OCI-M2 (cell line): ENCODE data around the gene KIF3B.
"Not testable (repeated sequence)": the region's sequence is repeated elsewhere in the genome, so short reads cannot be mapped to it uniquely, and the experiment has no call there.

Source experiments
- DNase-seq: peaks from one replicate; lab custom pipeline; 2025; ENCODE audit not compliant: unreplicated experiment; lab: John Stamatoyannopoulos, UW

The KIF3B gene

GRCh38 chr20:32292548-32292947, 15.1 kb downstream of the KIF3B start:
- DNase-seq = no peak

DNA sequence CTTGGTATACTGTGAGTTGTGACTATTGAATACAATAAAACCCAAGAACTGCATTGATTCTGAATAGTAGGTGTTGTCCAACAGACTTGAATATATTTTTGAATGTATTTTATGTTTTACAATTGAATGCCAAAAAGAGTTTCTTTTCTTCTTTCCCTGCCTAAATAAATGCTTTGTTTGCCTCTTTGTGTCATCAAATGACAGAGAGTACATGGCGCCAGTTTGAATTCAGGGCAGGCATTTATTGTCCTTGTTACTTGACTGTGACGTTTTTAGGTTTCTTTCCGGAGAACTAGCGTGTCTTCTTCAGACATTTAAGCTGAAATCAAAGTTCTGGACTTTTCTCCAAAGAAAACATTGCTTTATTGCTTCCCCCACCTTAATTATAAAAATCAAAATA, 16.6 kb downstream of the KIF3B start:
- DNase-seq = no peak

GRCh38 chr20:32296412-32296811, 19.0 kb downstream of the KIF3B start:
- no peak for DNase-seq

DNA sequence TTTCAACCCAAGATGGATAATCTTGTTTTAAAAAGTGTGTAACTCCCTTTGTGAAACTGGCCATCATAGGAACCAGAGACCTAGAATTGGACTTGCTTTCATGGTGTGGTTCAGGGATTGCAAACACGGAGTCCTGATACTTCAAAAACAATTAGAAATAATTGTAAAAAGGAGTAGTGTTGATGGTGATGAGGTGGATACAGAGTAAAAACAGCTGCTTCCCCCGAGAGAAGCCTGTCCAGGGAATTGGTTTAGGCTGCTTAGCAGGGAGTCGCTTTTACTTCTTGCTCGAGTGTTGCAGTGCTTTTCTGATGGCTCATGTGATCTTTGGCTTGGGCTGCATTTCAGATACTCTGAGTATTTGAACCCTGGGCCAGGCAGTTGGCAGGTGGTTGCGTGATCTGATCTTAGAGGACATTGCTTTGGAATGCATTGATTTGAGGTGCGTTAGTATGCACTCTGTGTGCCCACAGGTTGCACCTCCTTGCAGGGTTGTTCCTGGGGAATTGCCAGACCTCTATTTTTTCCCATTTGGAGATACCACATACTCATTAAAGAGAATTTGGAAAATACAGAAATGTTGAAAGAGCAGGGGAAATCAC, 19.5 kb downstream of the KIF3B start:
- DNase-seq = no peak

GRCh38 chr20:32297439-32297838, 20.0 kb downstream of the KIF3B start:
- no peak for DNase-seq

GRCh38 chr20:32300647-32301046, 23.2 kb downstream of the KIF3B start:
- no peak for DNase-seq

DNA sequence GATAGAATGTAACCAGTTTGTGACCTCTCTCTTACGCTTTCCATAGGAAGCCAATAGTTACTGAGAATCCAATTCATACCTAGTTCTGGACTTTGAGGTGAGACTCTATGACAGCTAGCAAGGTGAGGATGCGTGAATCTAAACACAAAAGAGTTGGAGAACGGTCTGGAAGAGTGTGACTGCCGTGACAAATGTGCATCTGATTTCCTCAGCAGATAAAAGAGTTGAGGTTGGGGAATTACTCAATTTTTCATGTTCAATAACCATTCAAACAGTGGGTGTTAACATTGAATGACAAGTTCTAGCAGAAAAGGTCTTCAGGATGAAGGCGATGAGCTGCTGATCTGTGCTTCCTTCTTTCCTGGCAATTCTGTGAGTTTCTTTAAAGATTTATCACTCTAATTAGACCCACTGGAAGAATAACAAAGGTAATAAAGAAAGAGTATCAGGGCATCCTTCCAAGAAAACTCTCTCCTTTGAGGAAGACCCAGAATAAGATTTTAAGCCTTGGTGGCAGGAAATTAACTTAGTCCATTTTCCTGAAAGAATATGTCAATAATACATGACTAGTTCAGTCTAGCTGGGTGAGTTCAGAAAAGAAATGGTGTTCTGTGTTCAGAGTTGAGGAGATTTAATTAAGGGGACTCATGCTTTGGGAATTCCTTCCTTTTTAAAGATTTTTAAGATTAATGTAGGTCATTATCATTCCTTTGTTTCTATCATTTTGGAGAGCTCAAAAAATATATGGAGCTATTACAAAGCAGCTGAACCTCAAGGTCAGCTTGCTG, 24.5 kb downstream of the KIF3B start:
- DNase-seq = no peak

- DNase-seq = no peak
These were observed 25.0 kb downstream of the KIF3B start for GRCh38 chr20:32302507-32302872.

DNA sequence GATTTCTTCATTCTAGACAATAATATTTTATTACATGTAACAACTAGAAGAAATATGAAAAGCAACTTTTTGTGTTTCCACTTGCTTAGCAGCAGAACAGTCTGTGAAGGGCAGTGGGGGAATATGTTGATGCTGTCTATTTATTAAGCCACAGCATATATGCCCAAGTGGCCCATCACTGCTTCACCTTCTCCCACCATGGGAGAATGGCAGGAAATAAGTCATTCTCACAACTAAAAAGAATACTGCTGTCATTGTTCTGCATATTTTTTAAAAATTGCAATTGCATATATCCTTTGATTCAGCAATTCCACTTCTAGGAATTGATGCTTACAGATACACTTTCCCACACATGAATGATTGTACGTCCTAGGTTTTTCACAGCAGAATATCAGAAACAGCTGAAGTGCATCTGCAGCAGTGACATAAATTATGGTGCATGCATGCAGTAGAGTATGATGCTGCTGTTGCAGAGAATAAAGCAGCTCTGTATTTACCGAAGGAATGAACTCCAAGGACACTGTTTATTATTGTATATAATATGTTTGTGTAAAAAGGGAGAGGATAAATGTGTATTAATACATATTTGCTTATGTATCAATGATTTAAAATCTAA, 26.8 kb downstream of the KIF3B start:
- no peak for DNase-seq

- no peak for DNase-seq
These were observed 35.4 kb downstream of the KIF3B start for GRCh38 chr20:32312718-32313424.

DNA sequence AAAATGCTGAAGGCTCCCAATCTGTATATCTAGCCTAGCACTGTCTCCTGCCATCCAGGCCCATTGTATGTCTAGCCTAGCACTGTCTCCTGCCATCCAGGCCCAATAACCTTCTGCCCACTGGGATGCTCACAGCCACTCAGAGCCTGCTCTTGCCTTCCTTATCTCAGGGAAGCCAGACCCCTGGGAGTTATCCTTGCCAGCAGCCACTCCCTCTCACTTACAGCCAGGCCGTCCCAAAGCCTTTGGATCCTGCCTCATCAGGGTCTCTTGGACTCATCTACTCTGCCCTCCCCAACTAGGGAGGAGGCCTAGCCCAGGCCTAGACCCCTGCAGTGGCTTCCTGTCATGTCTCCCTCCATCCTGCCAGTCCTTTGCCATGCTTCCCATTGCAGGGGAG, 37.3 kb downstream of the KIF3B start:
- DNase-seq = no peak

- no peak for DNase-seq
These were observed 37.9 kb downstream of the KIF3B start for GRCh38 chr20:32315399-32315798.

- DNase-seq = no peak
These were observed 38.4 kb downstream of the KIF3B start for GRCh38 chr20:32315891-32316290.

DNA sequence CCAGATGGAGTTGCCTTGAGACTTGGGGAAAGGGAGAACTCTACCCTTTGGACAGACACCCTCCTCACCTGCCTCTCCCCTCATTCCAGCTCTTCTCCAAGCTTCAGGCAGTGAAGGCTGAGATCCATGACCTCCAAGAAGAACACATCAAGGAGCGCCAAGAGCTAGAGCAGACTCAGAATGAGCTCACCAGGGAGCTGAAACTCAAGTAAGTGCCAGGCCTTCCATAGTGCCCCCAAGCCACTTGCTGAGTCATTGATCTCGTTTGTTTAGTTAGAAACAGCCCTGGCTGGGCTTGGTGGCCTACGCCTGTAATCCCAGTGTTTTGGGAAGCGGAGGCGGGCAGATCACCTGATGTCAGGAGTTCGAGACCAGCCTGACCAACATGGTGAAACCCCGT, 39.2 kb downstream of the KIF3B start:
- no peak for DNase-seq

DNA sequence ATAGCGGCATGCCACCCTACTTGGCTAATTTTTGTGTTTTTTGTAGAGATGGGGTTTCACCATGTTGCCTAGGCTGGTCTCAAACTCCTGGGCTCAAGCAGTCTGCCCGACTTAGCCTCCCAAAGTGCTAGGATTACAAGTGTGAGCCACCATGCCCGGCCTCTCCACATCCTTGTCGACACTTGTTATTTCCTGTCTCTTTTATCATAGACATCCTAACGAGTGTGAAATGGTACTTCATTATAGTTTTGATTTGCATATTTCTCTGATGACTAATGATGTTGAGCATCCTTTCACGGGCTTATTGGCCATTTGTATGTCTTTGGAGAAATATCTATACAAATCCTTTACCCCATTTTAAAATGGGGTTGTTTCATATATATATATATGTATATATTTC, 41.6 kb downstream of the KIF3B start:
- no peak for DNase-seq

DNA sequence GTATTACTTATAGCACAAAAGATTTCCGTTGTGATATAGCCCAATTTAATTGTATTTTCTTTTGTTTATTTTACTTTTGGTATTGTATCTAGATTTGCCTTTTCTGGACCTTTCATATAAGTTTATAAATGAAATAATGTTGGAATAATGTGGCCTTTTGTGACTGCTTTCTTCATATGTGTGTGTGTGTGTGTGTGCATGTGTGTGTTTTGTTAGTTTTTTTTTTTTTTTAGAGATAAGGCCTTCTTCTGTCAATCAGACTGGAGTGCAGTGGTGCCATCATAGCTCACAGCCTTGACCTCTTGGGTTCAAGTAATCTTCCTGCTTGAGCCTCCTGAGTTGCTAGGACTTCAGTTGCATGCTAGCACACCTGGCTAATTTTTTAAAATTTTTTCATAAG, 42.9 kb downstream of the KIF3B start:
- no peak for DNase-seq

GRCh38 chr20:32321390-32321789, 43.9 kb downstream of the KIF3B start:
- no peak for DNase-seq

DNA sequence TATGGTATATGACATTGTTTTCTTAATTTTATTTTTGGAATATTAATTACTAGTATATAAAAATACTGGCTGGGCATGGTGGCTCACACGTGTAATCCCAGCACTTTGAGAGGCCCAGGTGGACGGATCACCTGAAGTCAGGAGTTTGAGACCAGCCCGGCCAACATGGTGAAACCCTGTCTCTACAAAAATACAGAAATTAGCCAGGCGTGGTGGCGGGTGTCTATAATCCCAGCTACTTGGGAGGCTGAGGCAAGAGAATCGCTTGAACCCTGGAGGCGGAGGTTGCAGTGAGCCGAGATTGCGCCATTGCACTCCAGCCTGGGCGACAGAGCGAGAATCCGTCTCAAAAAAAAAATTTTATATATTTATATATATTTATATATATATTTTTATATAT, 44.8 kb downstream of the KIF3B start:
- not testable (repeated sequence) for DNase-seq

DNA sequence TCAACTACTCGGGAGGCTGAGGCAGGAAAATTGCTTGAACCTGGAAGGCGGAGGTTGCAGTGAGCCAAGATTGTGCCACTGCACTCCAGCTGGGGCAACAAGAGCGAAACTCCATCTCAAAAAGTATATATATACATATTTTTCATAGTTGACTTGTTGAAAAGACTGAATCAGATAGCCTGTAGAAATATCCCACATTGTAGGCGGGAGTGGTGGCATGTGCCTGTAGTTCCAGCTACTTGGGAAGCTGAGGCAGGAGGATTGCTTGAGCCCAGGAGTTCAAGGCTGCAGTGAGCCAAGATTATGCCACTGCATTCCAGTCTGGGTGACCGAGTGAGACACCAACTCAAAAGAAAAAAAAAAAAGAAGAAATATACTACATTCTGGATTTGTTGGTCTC, 46.3 kb downstream of the KIF3B start:
- not testable (repeated sequence) for DNase-seq

DNA sequence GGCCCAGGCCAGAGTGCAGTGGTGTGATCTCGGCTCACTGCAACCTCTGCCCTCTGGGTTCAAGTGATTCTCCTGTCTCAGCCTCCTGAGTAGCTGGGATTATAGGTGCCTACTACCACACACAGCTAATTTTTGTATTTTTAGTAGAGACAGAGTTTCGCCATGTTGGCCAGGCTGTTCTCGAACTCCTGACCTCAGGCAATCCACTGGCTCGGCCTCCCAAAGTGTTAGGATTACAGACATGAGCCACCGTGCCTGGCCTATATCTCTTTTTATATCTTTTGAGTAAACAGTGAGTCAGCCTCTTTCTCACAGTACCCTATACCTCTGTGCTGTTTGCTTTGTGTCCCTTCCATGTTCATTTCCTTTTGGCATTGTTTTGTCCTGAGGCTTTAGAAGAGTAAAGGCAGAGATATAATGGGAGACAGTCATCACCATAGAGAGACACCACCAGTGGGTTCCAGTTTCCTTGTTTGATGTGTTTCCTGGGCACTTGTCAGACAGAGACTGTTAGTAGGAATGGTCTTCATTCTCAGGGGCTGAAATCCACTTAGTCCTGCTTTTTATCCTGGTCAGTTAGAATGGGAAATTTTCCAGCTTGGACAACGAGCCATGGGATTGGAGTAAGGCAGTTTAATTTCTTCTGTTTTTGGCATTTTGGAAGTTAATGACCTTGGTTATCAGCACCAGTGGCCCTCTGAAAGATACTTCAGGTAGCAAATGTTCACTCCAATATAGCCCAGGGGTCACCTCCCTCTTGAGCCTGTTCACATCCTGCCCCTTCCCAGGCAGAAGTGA, 48.5 kb downstream of the KIF3B start:
- DNase-seq = no peak

GRCh38 chr20:32326504-32326845, 49.0 kb downstream of the KIF3B start:
- no peak for DNase-seq
